ENCODE data around the gene MAGEL2.

MAGEL2 gene

DNA sequence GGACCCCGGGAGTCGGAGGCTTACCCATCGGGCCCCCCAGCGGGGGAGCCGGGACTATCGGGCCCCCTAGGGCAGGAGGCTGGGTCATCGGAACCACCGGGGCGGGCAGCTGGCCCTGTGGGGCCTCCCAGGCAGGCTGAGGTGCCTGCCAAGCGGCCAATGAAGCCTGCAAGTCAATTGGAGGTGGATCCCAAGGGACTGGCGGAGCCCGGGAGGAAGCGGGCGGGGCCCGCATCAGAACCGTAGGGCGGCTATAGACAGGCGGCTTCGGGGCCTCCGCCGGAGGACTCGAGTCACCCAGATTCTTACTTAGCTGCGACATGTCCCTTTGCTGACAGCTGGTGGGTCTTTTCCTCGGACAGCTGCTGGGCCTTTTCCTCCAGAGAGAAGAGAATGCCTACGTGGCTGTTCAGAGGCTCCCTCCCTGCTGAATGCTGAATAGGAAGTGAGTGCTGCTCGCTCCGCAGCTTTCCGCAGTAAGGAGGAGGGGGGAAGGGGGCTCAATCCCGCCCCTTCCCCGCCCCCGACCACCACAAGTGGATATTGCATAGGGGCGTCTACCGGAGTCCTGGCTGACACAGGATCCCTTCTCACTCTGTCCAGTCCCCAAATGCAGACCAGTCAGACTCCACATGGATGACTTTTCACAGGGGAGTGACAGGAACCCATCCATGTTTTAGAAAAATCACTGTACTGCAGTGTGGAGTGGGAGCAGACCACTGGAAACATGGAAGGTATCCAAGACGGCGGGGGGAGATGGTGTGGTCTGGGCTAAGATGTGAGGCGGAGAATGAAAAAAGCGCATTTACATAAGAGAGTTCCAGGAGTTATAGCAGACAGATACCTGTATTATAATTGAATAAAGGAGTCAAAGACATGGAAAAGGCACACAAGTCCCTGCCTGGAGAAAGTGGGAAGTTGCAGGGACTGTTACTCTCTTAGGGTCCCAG, at the start of gene MAGEL2:
Gene MAGEL2 (minus strand): TSS at position 447 of the 950 bp plus-strand sequence. CDS start 125 bp downstream, at position 322.
- no peak for DNase-seq

- DNase-seq: no peak
These were observed 47.6 kb upstream of the MAGEL2 start for GRCh38 chr15:23695282-23695681.

GRCh38 chr15:23694592-23694991, 46.9 kb upstream of the MAGEL2 start:
- no peak for DNase-seq

DNA sequence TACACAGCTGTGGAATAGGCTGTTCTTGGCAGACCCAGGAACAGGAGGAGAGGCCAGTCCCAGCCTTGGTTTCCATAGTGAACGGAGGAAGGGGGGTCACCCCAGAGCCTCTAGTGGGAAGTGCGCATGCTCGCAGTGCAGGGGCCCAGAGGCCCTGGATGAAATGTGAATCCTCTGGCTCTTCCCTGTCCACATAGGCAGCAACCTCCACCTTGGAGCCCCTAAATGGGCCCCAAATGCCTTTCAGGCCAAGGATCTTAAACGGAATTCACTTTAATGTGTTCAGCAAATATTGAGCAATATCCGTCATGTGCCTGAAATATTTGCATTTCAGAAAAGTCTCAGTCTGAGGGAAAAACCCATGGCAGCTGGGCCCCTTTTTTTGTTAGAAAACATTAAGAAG, 42.8 kb upstream of the MAGEL2 start:
- DNase-seq: no peak

- DNase-seq: no peak
These were observed 42.3 kb upstream of the MAGEL2 start for GRCh38 chr15:23690015-23690414.

- peak; percentile 15 for DNase-seq
These were observed 39.4 kb upstream of the MAGEL2 start, which contains the start of gene NDN for GRCh38 chr15:23687143-23687470. TSS of gene NDN (minus strand) at chr15:23687305. CDS start at chr15:23687217, 88 bp downstream.

GRCh38 chr15:23686466-23687142, 38.9 kb upstream of the MAGEL2 start:
- no peak for DNase-seq

- DNase-seq: no peak
These were observed 23.8 kb upstream of the MAGEL2 start for GRCh38 chr15:23671481-23671880.

- DNase-seq: no peak
These were observed 23.3 kb upstream of the MAGEL2 start for GRCh38 chr15:23670970-23671369.

- no peak for DNase-seq
These were observed 15.6 kb upstream of the MAGEL2 start for GRCh38 chr15:23663232-23663631.

DNA sequence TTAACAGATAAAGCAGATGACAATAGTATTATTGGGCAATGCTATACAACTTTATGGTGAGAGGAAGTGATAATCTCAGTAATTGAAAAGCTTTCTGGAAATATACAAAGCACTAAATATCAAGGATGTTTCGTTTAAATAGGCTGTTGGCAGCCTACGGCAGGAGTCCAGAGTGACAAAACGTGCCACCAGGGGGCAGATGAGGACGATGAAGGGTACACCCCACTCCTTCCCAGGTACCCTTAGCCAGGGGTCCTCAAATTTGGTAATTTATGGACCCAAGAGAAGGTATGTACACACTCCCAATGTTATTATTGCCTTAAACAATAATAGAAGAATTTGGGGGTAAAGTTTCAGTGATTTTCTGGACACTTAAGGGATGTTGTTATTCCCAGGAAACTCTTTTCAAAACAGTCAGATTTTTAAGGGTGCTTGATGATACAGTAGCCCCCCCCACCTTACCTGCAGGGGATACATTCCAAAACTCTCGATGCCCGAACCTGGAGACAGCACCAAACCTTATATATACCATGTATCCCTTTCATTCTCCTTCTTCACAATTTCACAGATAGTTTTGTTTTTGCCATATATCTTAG, 1.4 kb upstream of the MAGEL2 start:
- no peak for DNase-seq

DNA sequence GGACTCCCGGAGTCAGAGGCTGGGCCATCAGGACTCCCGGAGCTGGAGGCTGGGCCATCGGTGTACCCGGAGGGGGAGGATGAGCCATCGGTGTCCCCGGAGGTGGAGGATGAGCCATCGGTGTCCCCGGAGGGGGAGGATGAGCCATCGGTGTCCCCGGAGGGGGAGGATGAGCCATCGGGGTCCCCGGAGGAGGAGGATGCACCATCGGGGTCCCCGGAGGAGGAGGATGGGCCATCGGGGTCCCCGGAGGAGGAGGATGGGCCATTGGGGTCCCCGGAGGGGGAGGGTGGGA, 719 bp downstream of the MAGEL2 start:
- DNase-seq: no peak

- no peak for DNase-seq
These were observed 1.3 kb downstream of the MAGEL2 start for GRCh38 chr15:23646165-23647000.

- no peak for DNase-seq
These were observed 2.1 kb downstream of the MAGEL2 start for GRCh38 chr15:23645371-23646164.

GRCh38 chr15:23644829-23645228, 2.8 kb downstream of the MAGEL2 start:
- no peak for DNase-seq

DNA sequence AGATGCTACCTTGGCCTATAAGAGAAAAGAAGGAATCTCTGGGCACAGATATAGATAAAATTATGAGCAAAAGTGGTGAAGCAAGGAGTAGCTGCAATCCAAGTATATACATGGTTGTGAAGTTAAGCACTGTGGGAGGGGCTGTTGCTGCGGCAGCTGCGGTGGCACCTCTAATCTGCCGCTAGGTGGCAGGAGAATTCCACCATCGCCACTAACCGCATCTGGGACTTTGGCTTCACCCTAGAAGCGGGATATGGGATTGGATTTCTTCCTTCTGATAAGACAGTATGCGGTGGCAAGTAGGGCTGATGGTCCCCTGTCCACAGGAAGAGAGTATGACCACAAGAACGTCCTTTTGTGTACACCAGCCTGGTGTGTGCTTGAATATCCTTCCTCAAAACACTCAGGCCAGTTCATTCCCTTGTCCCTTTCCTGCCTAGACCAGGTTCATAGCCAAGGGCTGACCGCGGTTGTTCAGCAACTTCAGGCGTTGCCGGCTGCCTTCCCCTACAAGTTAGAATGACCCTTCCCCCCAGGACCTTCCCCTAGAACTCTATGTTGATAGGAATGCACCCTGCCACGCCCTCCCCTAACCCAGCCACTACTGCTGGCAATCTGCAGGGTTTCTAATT, 5.1 kb downstream of the MAGEL2 start:
- no peak for DNase-seq

DNA sequence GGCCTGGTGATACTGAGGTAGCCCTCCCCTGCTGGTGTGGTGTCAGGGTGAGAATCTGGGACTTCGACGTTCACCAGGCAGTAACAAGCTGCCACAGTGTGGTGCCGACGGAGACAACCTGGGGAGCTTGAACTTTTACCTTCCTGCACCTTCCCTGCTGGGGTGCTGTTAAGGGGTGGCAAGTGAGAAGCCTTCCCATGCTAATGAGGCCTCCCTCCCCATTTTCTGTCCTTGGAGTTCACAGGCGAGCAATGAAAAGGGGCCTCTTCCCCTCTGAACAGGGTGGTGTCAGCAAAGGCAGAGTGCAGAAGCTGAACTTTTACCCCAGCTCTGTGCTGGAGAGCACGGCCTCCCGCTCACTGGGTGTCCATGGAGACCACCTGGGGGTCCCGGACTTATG, 13.5 kb downstream of the MAGEL2 start:
- no peak for DNase-seq

- DNase-seq: no peak
These were observed 18.3 kb downstream of the MAGEL2 start for GRCh38 chr15:23629234-23629805.

DNA sequence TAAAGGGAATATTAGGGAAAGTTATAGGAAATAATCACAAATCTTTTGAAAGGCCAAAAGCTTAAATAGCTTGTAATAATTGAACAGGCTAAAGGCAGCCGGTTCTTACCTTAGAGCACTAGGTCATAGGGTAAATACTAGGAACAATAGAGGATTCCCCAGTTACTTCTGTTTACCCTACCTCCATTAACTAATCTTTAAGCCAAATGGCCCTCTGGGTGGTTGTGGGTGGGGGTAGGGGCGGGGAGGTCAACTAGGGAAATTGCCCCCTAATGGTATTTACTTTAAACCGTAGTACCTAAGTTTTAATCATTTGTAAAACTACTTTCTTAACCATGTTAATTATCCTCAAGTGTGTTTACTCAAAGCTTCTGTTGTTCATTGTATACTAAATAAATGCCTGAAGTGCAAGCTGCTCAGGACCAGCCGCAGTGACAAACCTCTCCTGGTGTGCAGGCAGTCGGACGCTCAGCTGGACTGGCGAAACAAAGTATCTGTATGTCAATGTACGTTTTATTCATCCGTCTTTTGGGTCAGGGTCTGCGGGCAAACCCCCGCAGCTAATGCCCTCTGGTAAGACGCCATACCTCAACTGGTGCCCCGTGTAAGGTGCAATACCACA, 18.9 kb downstream of the MAGEL2 start:
- no peak for DNase-seq

DNA sequence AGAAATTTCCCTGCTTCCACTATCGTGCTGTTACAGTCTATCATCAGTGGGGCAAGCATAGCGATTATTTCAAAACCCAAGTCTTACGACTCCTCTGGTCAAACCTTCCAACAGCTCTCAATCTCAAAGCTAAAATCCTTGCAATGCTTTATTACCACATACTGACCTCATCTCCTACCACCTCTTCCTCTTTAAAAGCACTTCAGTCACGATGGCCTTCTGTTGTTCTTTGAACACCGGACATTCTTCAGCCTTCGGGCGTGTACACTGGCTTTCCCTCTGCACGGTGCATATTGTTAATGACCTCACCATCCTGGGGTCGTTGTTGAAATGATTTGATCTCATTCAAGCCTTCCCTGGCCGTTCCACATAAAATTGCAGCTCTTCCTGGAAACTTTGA, 31.1 kb downstream of the MAGEL2 start:
- no peak for DNase-seq

GRCh38 chr15:23606226-23606625, 41.4 kb downstream of the MAGEL2 start:
- DNase-seq: no peak

Measured in GOT3 (cell line).